Hematopoietic multipotent progenitor cell treated with erythropoietin and hydrocortisone succinate and interleukin-3 and kit ligand, for 4 days (in vitro differentiated cells): ENCODE data around the gene SGCB.

ENCODE experiments used
- DNase-seq: peaks from one replicate; pipeline ENCODE4 v3.0.0-alpha.2; 2015

Gene SGCB

GRCh38 chr4:52019936-52020657, 18.0 kb downstream of the SGCB start, which contains the start of gene LRRC66:
TSS of gene LRRC66 (minus strand) at chr4:52020363. CDS start at chr4:52017613, 2,750 bp downstream.
- DNase-seq: peak; percentile 10

DNA sequence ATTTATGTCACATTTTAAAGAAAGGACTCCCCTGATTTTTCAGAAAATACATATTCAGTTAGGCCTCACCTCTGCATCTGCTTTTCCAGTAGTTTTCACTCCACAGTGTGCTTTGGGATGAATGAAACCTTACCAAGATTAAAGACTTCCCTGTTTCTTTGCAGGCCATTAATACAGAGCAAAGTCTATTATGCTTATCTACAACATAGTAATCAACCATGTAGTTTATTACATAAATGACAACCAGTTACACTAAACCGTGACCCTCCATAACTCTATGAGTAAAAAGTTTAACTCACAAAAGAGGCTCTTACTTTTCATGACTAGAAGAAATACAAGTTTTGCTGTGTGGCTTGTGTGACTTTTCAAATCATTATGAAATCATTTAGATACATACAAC, 20.3 kb downstream of the SGCB start:
- no peak for DNase-seq

DNA sequence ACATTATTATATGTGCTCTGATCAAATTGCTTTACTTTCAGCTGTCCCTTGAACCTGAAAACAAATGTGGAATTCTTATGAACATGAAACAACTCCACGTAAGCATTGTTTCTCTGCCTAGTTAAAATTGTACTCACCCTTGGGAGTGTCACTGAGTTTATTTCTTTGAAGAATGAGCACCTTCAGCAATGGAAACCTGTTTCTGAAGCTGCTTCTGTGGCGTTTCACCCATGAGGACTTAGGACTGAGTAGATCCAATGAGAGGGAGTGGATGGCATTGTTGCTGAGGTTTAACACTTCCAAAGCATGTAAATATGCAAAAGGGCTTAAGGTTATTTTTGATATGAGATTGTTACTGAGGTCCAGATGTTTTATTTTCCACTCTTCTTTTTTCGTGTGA, 21.1 kb downstream of the SGCB start:
- DNase-seq: no peak

DNA sequence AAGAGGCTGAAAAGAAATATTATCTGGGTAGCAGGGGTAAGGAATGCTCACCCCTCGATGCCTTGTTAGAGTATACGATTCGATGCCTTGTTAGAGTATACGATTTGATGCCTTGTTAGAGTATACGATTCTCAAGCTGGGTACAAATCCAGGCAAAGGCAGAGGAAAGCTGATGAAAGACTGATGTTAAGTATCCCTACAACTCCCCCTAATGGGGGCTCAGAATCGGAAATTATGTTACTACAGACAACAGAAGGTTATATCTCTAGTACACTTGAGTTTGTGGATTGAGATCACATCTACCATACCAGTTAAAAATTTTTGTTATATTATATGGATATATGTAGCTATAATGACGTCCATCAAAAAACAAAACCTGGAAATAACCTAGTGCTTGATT, 22.7 kb downstream of the SGCB start:
- peak; percentile 56 for DNase-seq

GRCh38 chr4:52014903-52015302, 23.2 kb downstream of the SGCB start:
- DNase-seq: peak; percentile 31

DNA sequence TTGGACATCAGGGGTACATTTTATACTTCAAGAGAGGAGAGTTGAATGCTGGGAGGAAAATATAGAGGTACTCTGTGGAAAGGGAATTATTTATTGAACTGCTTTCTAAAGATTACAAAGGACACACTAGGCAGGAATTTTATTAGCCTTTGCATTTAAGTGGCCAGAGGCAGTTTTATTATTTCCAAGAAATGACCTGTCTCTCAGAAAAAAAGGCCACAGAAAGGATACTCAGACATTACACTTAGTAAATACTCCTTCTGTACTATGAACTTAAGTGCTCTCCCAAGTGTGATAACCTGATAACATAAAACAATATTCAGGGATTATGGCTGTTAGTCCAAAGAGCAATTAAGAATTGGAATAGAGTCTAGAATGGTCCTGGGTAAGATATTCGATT, 25.4 kb downstream of the SGCB start:
- DNase-seq: no peak

- DNase-seq: no peak
Measured at GRCh38 chr4:52010986-52011385, 27.1 kb downstream of the SGCB start.

DNA sequence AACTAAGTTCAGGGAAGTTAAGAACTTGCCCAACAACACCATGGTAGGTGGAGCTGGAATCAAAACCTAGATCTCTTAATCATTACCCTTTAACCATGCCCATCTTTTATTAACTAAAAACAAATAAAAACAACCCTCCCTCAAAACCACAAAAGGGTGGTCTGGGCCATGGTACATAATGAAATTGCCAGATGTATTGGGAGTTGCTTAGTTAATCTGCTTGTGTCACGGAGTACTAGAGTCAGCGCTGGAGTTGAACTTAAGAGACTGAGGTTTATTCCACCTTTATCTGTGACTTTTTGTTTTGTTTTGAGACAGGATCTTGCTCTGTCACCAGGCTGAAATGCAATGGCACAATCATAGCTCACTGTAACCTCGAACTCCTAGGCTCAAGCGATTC, 31.2 kb downstream of the SGCB start:
- no peak for DNase-seq

GRCh38 chr4:52005604-52006273, 32.4 kb downstream of the SGCB start:
- no peak for DNase-seq

GRCh38 chr4:52004414-52004813, 33.7 kb downstream of the SGCB start:
- DNase-seq: no peak

GRCh38 chr4:52001616-52002015, 36.5 kb downstream of the SGCB start:
- DNase-seq: no peak

- no peak for DNase-seq
Measured at GRCh38 chr4:51999250-51999649, 38.8 kb downstream of the SGCB start.

DNA sequence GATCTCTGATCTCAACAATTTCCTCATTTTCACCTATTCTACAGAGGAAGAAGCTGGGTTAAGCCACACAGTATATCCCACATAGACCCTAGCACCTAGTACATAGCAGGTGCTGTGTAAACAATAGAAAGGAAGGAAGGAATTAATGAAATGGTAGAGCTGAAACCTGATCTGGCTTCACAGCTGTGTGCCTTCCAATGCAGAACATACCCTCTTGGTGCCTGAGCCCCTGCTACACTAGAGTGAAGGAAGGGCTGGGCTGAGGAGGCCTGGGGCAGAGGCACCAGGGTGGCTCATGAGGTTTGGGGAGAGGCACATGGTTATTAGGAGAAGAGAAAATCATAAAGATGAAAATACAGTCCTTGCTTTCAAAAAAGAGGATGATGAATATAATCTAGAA, 39.3 kb downstream of the SGCB start:
- no peak for DNase-seq

DNA sequence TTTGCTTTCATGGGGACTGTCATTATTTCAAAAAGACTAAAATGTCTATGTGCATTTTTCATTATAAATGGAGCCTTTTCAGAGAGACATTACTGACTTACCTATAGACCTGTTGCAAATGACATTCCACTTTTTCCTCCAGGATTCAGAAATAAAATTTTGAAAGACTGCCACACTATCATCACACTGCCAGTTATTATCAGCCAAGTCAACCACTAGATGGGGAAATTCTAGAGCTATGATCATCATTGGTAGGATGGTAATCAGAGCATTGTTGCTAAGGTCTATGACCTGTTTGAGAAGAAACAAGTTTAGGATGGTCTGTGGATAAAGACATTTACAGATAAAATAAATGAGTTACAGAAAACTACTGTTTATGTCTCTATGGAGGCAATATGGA, 40.5 kb downstream of the SGCB start:
- no peak for DNase-seq

DNA sequence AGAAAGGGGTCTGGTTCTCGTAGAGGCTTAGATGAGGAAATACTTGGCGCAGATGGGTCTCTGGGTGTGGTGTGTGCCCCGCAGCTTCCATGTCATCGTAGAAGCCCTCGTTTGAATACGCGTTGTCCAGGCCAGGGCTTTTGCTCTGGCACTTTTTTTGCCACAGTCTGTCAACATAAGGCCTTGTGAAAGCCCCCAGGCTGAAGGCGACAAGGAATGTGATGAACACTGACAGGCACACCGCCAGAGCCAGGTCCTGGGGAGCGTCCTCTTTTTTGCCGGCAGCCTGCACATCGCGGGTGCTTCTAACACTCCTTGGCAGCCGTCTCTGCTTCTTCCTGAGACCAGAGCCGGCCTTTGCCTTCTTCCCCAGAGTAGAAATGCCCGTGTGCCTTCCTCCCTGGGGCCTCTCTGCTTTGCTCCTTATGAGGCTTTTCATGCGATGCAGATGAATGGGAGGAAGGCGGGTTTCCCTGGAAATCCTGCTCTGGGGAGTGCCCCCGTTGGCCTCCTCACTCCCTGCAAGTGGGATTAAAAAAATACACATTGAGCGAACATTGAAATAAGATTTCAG, 42.4 kb downstream of the SGCB start:
- DNase-seq: no peak
